Mesenchymal stem cell (in vitro differentiated cells and primary cell): Measurements from ENCODE around the gene PIK3R6.

ENCODE experiments used
- DNase-seq: peaks from one replicate; pipeline ENCODE4 v3.0.0-alpha.2; 2013
- H2AFZ ChIP-seq: one replicate; pipeline ENCODE4 v1.6.1; 2013; ENCODE audit warnings: low read depth, mild to moderate bottlenecking, control low read depth, inconsistent platforms, low read length, moderate library complexity
- H2AK5ac ChIP-seq: 2 replicates; pipeline ENCODE4 v1.6.1; 2013; ENCODE audit warnings: low read length, moderate library complexity, mild to moderate bottlenecking, inconsistent platforms; ENCODE audit not compliant: severe bottlenecking
- H2BK120ac ChIP-seq: one replicate; pipeline ENCODE4 v1.6.1; 2013; ENCODE audit warnings: low read depth, mild to moderate bottlenecking, inconsistent platforms, low read length, moderate library complexity
- H2BK12ac ChIP-seq, 2 experiments: one replicate each; pipeline ENCODE4 v1.6.1; 2013; ENCODE audit warnings: inconsistent platforms in 2 of 2, low read length in 2 of 2, mild to moderate bottlenecking in 2 of 2, moderate library complexity in 2 of 2, control low read depth in 1 of 2
- H2BK15ac ChIP-seq: one replicate; pipeline ENCODE4 v1.6.1; 2013; ENCODE audit warnings: mild to moderate bottlenecking, low read depth, inconsistent platforms; ENCODE audit not compliant: poor library complexity, severe bottlenecking
- H2BK5ac ChIP-seq: 2 replicates; pipeline ENCODE4 v1.6.1; 2013; ENCODE audit warnings: low read depth, mild to moderate bottlenecking, low read length, control low read depth, inconsistent platforms; ENCODE audit not compliant: poor library complexity, severe bottlenecking
- H3K14ac ChIP-seq, 2 experiments: one replicate each; pipeline ENCODE4 v1.6.1; 2013; ENCODE audit warnings: inconsistent platforms in 2 of 2, low read length in 2 of 2, control low read depth in 1 of 2, mild to moderate bottlenecking in 1 of 2, moderate library complexity in 1 of 2
- H3K18ac ChIP-seq, 2 experiments: one replicate each; pipeline ENCODE4 v1.6.1; 2013; ENCODE audit warnings: inconsistent platforms in 2 of 2, low read length in 2 of 2, control low read depth in 1 of 2, low read depth in 1 of 2, mild to moderate bottlenecking in 1 of 2
- H3K23ac ChIP-seq, 2 experiments: one replicate each; pipeline ENCODE4 v1.6.1; 2013; ENCODE audit warnings: inconsistent platforms in 2 of 2, low read length in 2 of 2, mild to moderate bottlenecking in 2 of 2, moderate library complexity in 2 of 2, control low read depth in 1 of 2
- H3K27ac ChIP-seq: 2 replicates; pipeline ENCODE4 v1.5.1; 2013; ENCODE audit warnings: mild to moderate bottlenecking, moderate library complexity, low read length, control low read depth, inconsistent platforms; ENCODE audit not compliant: poor library complexity, severe bottlenecking
- H3K27me3 ChIP-seq, 2 experiments: 2 replicates each; pipeline versions ENCODE4 v1.6.1 to v1.7.0; 2013; ENCODE audit warnings: low read length in 2 of 2, mild to moderate bottlenecking in 2 of 2, moderate library complexity in 2 of 2, control low read depth in 1 of 2, inconsistent platforms in 1 of 2; ENCODE audit not compliant: control insufficient read depth in 1 of 2, insufficient read depth in 1 of 2
- H3K36me3 ChIP-seq, 2 experiments: 2 replicates each; pipeline versions ENCODE4 v1.6.1 to v1.7.0; 2013; ENCODE audit warnings: low read length in 2 of 2, control low read depth in 1 of 2, inconsistent platforms in 1 of 2, low read depth in 1 of 2, mild to moderate bottlenecking in 1 of 2; ENCODE audit not compliant: insufficient read depth in 2 of 2, control insufficient read depth in 1 of 2
- H3K4ac ChIP-seq, 2 experiments: one replicate each; pipeline ENCODE4 v1.6.1; 2013; ENCODE audit warnings: inconsistent platforms in 2 of 2, low read length in 2 of 2, mild to moderate bottlenecking in 2 of 2, moderate library complexity in 2 of 2, control low read depth in 1 of 2, low read depth in 1 of 2
- H3K4me1 ChIP-seq: 2 replicates; pipeline ENCODE4 v1.6.1; 2013; ENCODE audit warnings: low read depth, low read length, control low read depth; ENCODE audit not compliant: control insufficient read depth, insufficient read depth
- H3K4me2 ChIP-seq: 2 replicates; pipeline ENCODE4 v1.6.1; 2013; ENCODE audit warnings: low read length, mild to moderate bottlenecking, inconsistent platforms; ENCODE audit not compliant: poor library complexity, severe bottlenecking
- H3K4me3 ChIP-seq, 2 experiments: 2 replicates each; pipeline versions ENCODE4 v1.5.1 to v1.7.0; 2013; ENCODE audit warnings: low read length in 2 of 2, mild to moderate bottlenecking in 2 of 2, control low read depth in 1 of 2, low read depth in 1 of 2; ENCODE audit not compliant: insufficient read depth in 1 of 2
- H3K79me1 ChIP-seq: replicated peaks from 2 replicates; pipeline ENCODE4 v1.6.1; 2013; ENCODE audit warnings: mild to moderate bottlenecking, control low read depth, low read length, inconsistent platforms; ENCODE audit not compliant: poor library complexity, severe bottlenecking
- H3K9ac ChIP-seq: 2 replicates; pipeline ENCODE4 v1.7.0; 2013; ENCODE audit warnings: mild to moderate bottlenecking, low read length, moderate library complexity
- H3K9me3 ChIP-seq: 2 replicates; pipeline ENCODE4 v1.7.0; 2013; ENCODE audit warnings: mild to moderate bottlenecking, low read length; ENCODE audit not compliant: control insufficient read depth
- H4K8ac ChIP-seq: one replicate; pipeline ENCODE4 v1.6.1; 2013; ENCODE audit warnings: inconsistent platforms, mild to moderate bottlenecking, low read length, moderate library complexity
- H4K91ac ChIP-seq: one replicate; pipeline ENCODE4 v1.6.1; 2013; ENCODE audit warnings: mild to moderate bottlenecking, low read length, inconsistent platforms
- WGBS: methylation state at CpG from one replicate; pipeline ENCODE4 v1.1.7; 2013; ENCODE audit warnings: mixed read lengths; 5-methylcytosine and 5-hydroxymethylcytosine counted together

The PIK3R6 gene

GRCh38 chr17:8861495-8862181, 5.8 kb downstream of the PIK3R6 start:
- 79% methylated on average over 7 of the region's 7 CpGs for WGBS
- no peak overlapping the region for H2AFZ ChIP-seq
- no peak overlapping the region for H3K18ac ChIP-seq
- H3K14ac ChIP-seq, result no peak overlapping the region
- H2BK5ac ChIP-seq, result no peak overlapping the region
- no peak overlapping the region for H2BK15ac ChIP-seq
- H3K23ac ChIP-seq, result no peak overlapping the region
- H2AK5ac ChIP-seq, result no peak overlapping the region
- no peak overlapping the region for H3K4ac ChIP-seq
- H3K9me3 ChIP-seq, result no peaks in the 10 kb centered on the region
- no peak overlapping the region for H4K8ac ChIP-seq
- no peak overlapping the region for H2BK12ac ChIP-seq
- H4K91ac ChIP-seq, result no peak overlapping the region
- H3K9ac ChIP-seq, result no peak overlapping the region
- no peak overlapping the region for H3K27ac ChIP-seq
- H3K4me1 ChIP-seq, result peaks cover 26% of the 10 kb centered on the region
- no peak for DNase-seq
- H3K4me3 ChIP-seq, result no peak overlapping the region
- no peaks in the 10 kb centered on the region for H3K79me1 ChIP-seq
- peaks cover 0 to 23% of the 10 kb centered on the region in 2 experiments for H3K27me3 ChIP-seq
- no peak overlapping the region for H3K4me2 ChIP-seq
- H3K36me3 ChIP-seq, result no peaks in the 10 kb centered on the region
- H2BK120ac ChIP-seq, result no peak overlapping the region

- Histone ChIP-seq H3K9ac (no peak overlapping the region), H3K27me3 (peaks cover 0 to 25% of the 10 kb centered on the region in 2 experiments), H3K23ac (no peak overlapping the region), H3K14ac (no peak overlapping the region), H3K4ac (no peak overlapping the region), H2AK5ac (peak overlapping the region; percentile 95), H3K4me3 (no peak overlapping the region), H3K79me1 (no peaks in the 10 kb centered on the region), H2BK15ac (no peak overlapping the region), H3K4me2 (no peak overlapping the region), H3K27ac (peak overlapping the region; percentile 27), H3K4me1 (peaks cover 19% of the 10 kb centered on the region), H3K36me3 (no peaks in the 10 kb centered on the region), H4K8ac (no peak overlapping the region), H4K91ac (no peak overlapping the region), H3K9me3 (no peaks in the 10 kb centered on the region), H2BK120ac (no peak overlapping the region), H2BK5ac (no peak overlapping the region), H2BK12ac (peak overlapping the region in 1 of 2 experiments; percentile 43), H2AFZ (no peak overlapping the region), H3K18ac (no peak overlapping the region)
- no peak for DNase-seq
- 86% methylated on average over 12 of the region's 14 CpGs for WGBS
Observed at GRCh38 chr17:8859804-8860430, 7.6 kb downstream of the PIK3R6 start.

GRCh38 chr17:8859027-8859803, 8.3 kb downstream of the PIK3R6 start:
- H3K4ac ChIP-seq, result no peak overlapping the region
- no peak overlapping the region for H4K91ac ChIP-seq
- H2BK120ac ChIP-seq, result no peak overlapping the region
- peak overlapping the region; percentile 35 for H2BK5ac ChIP-seq
- H3K4me3 ChIP-seq, result no peak overlapping the region
- H4K8ac ChIP-seq, result no peak overlapping the region
- H3K23ac ChIP-seq, result no peak overlapping the region
- peaks cover 0 to 26% of the 10 kb centered on the region in 2 experiments for H3K27me3 ChIP-seq
- no peak overlapping the region for H2BK12ac ChIP-seq
- no peaks in the 10 kb centered on the region for H3K79me1 ChIP-seq
- no peak overlapping the region for H3K14ac ChIP-seq
- peak overlapping the region; percentile 91 for H3K27ac ChIP-seq
- no peaks in the 10 kb centered on the region for H3K36me3 ChIP-seq
- peak overlapping the region; percentile 37 for H2AK5ac ChIP-seq
- H3K9me3 ChIP-seq, result no peaks in the 10 kb centered on the region
- H3K4me1 ChIP-seq, result peaks cover 17% of the 10 kb centered on the region
- no peak overlapping the region for H2BK15ac ChIP-seq
- no peak overlapping the region for H3K9ac ChIP-seq
- H3K4me2 ChIP-seq, result no peak overlapping the region
- 81% methylated on average over 10 of the region's 11 CpGs for WGBS
- DNase-seq, result peak; percentile 11
- H2AFZ ChIP-seq, result no peak overlapping the region
- no peak overlapping the region for H3K18ac ChIP-seq

GRCh38 chr17:8857919-8858318, 9.6 kb downstream of the PIK3R6 start:
- Histone ChIP-seq H4K91ac (no peak overlapping the region), H3K14ac (no peak overlapping the region), H3K9me3 (no peaks in the 10 kb centered on the region), H2BK12ac (no peak overlapping the region), H2AK5ac (no peak overlapping the region), H3K27ac (peak overlapping the region; percentile 91), H3K79me1 (no peaks in the 10 kb centered on the region), H3K36me3 (no peaks in the 10 kb centered on the region), H3K23ac (no peak overlapping the region), H3K4ac (no peak overlapping the region), H4K8ac (no peak overlapping the region), H2BK120ac (no peak overlapping the region), H3K4me1 (peaks cover 17% of the 10 kb centered on the region), H3K18ac (no peak overlapping the region), H2BK5ac (no peak overlapping the region), H2AFZ (no peak overlapping the region), H3K9ac (no peak overlapping the region), H3K4me2 (peak overlapping the region; percentile 45), H2BK15ac (no peak overlapping the region), H3K4me3 (no peak overlapping the region), H3K27me3 (peaks cover 0 to 26% of the 10 kb centered on the region in 2 experiments)
- DNase-seq, result no peak
- WGBS, result 25% methylated on average over 3 of the region's 5 CpGs
